ENCODE results near the gene MYO7A. TPM values are rescaled to one million over a fixed set of nuclear protein-coding genes. Genes with fewer than 3 reads are reported as not detected.

Gene MYO7A
- total RNA-seq, 1 donor, result 0.43 TPM

DNA sequence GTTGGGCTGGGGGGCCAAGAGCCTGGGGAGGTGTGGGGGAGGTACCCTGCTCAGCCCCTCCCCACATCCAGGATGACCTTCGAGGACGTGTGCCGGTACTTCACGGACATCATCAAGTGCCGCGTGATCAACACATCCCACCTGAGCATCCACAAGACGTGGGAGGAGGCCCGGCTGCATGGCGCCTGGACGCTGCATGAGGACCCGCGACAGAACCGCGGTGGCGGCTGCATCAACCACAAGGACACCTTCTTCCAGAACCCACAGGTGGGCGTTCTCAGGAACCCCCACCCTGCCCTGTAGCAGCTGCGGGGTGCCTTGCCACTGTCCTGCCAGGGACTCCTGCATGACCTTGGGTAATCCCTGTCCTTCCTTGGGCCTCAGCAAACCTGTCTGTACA lies 10.0 kb upstream of the MYO7A start:
- no peak for DNase-seq (ENCODE audit: low read depth)
- H3K4me3 ChIP-seq (ENCODE audit: low read depth, low read length), result no peak overlapping the region
- TF ChIP-seq, protein P1, sequence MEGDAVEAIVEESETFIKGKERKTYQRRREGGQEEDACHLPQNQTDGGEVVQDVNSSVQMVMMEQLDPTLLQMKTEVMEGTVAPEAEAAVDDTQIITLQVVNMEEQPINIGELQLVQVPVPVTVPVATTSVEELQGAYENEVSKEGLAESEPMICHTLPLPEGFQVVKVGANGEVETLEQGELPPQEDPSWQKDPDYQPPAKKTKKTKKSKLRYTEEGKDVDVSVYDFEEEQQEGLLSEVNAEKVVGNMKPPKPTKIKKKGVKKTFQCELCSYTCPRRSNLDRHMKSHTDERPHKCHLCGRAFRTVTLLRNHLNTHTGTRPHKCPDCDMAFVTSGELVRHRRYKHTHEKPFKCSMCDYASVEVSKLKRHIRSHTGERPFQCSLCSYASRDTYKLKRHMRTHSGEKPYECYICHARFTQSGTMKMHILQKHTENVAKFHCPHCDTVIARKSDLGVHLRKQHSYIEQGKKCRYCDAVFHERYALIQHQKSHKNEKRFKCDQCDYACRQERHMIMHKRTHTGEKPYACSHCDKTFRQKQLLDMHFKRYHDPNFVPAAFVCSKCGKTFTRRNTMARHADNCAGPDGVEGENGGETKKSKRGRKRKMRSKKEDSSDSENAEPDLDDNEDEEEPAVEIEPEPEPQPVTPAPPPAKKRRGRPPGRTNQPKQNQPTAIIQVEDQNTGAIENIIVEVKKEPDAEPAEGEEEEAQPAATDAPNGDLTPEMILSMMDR (IDR thresholded peaks at IDR 0.05; ENCODE audit: insufficient read depth, low read depth, low read length), result no peak

DNA sequence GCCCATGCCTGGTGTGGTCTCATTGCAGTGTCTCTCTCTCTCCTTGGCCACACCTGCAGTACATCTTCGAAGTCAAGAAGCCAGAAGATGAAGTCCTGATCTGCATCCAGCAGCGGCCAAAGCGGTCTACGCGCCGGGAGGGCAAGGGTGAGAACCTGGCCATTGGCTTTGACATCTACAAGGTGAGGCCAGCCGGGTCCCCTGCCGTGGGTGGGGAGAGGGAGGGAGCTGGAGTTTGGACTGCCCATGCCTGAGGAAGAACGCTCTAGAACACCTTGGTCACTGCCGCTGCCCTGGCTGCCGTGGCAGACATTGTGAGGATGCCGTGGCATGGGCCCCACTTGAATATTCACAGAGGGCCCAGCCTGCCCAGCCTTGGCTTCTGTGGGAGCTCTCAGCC lies 9.1 kb upstream of the MYO7A start:
- TF ChIP-seq, protein P1 (IDR thresholded peaks at IDR 0.05; ENCODE audit: insufficient read depth, low read depth, low read length), result no peak
- no peak overlapping the region for H3K4me3 ChIP-seq (ENCODE audit: low read depth, low read length)
- DNase-seq (ENCODE audit: low read depth), result no peak

DNA sequence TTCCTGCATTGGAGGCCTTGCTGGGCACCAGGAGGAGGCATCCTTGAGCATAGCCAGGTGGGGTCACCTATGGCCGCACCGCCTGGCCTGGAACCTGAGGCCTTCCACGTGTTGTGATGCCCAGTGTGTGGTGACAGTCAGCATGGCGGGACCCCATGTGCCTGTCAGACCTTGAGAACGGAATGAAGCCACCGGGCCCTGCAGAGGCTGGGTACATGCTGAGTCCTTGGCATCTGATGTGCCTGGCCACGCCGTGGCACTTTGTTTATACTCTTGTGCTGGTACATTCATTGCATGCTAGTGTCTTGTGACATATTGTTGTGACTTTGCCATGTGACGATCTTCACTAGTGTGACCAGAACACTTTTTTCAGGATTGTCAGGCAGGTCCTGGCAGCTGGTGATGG lies 8.5 kb upstream of the MYO7A start:
- DNase-seq (ENCODE audit: low read depth), result no peak
- TF ChIP-seq, protein P1 (IDR thresholded peaks at IDR 0.05; ENCODE audit: insufficient read depth, low read depth, low read length), result no peak
- no peak overlapping the region for H3K4me3 ChIP-seq (ENCODE audit: low read depth, low read length)

DNA sequence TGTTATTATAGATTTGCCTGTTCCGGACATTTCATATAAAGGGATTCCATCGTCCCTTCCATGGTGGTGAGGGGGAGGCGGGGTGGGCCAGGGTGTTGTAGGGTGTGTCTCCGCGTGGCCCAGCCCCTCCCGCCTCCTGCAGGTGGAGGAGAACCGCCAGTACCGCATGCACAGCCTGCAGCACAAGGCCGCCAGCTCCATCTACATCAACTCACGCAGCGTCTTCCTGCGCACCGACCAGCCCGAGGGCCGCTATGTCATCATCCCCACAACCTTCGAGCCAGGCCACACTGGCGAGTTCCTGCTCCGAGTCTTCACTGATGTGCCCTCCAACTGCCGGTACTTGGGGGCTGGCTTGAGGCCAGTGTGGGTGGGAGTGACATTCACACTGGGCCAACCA lies 7.5 kb upstream of the MYO7A start:
- TF ChIP-seq, protein P1 (IDR thresholded peaks at IDR 0.05; ENCODE audit: insufficient read depth, low read depth, low read length), result no peak
- DNase-seq (ENCODE audit: low read depth), result no peak
- no peak overlapping the region for H3K4me3 ChIP-seq (ENCODE audit: low read depth, low read length)

DNA sequence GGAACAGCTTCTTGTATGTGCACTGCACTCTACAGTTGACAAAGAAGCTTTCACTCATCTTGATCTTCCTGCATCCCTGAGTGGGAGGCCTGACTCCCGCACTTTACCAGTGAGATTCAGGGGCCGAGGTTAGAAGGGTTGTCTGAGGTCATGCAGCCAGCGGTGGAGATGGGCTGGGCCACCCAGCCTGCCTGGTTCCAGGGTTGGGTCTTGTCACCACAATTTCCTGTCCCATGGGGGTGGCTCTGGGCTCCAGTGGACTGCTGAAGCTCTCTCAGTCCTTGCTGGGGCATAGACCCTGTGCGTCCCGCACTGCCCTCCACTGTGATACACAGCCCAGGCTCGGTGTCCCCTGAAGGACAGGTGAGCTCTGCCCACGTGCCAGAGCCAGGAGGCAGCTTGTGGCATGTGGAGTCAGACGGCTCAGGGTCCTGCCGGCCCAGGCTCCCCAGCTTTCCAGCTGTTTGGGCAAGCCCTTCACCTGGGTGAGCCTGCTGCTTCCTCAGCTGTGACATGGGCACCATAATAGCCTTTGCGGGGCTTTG lies 6.9 kb upstream of the MYO7A start:
- no peak overlapping the region for H3K4me3 ChIP-seq (ENCODE audit: low read depth, low read length)
- no peak for DNase-seq (ENCODE audit: low read depth)
- TF ChIP-seq, protein P1 (IDR thresholded peaks at IDR 0.05; ENCODE audit: insufficient read depth, low read depth, low read length), result no peak

DNA sequence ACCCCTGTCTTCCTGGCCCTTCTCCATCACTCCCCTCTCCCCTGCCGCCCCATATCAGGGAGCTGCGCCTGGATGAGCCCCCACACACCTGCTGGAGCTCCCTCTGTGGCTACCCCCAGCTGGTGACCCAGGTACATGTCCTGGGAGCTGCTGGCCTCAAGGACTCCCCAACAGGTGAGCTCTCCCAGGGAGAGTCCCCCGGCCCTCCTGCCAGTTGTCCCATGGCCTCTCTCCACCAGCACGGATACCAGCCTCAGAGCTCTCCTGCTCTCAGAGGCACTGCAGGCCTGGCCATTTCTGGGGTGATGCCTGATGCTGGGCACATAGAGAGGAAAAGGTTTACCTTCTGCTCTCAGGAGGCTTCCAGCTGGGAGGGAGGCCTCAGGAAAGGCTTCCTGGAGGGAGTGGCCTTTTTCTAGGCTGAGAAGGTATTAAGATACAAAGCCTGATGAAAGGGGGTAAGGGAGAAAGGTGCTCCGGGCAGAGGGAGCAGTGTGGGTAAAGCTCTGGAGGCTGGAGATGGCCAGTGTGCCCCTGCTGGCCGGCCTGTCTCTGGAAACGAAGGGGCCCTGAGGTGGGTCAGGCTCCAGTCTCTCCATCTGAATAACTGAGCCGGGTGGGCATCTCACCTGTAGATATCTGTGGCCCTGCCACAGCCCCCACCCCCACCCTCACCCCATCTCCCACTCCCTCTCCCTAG lies 6.0 kb upstream of the MYO7A start:
- TF ChIP-seq, protein P1 (IDR thresholded peaks at IDR 0.05; ENCODE audit: insufficient read depth, low read depth, low read length), result no peak
- DNase-seq (ENCODE audit: low read depth), result no peak

More for the DNA sequence above, 6.0 kb upstream of the MYO7A start:
- no peak overlapping the region for H3K4me3 ChIP-seq (ENCODE audit: low read depth, low read length)
